DND-41 (cell line): ENCODE results near the gene P4HB.
A peak's percentile ranks its signal among the peaks of the same experiment; 100 is the strongest.

ENCODE experiments used
- ATAC-seq: fragments of 200-7000 bp; cut with Tn5 transposase; 3 replicates; pipeline ENCODE4 v1.9.1; 2021; ENCODE audit warnings: low read depth; ENCODE audit not compliant: insufficient read depth
- DNase-seq: peaks from one replicate; pipeline ENCODE4 v3.0.0-alpha.2; 2020
- H2AFZ ChIP-seq: 2 replicates; pipeline ENCODE4 v1.6.0; 2012; ENCODE audit warnings: low read depth, low read length
- H3K27ac ChIP-seq: 2 replicates; pipeline ENCODE4 v1.5.1; 2012; ENCODE audit warnings: low read length, inconsistent platforms
- H3K27me3 ChIP-seq: fragments of 200-600 bp; sonication (generic); 2 replicates; pipeline ENCODE4 v1.6.0; 2012; ENCODE audit warnings: low read length, mild to moderate bottlenecking, inconsistent platforms; ENCODE audit not compliant: insufficient read depth, poor library complexity
- H3K36me3 ChIP-seq: 2 replicates; pipeline ENCODE4 v1.5.1; 2012; ENCODE audit warnings: low read length, inconsistent platforms; ENCODE audit not compliant: insufficient read depth
- H3K4me1 ChIP-seq: 2 replicates; pipeline ENCODE4 v1.5.1; 2012; ENCODE audit warnings: mild to moderate bottlenecking, low read length; ENCODE audit not compliant: insufficient read depth
- H3K4me2 ChIP-seq: 2 replicates; pipeline ENCODE4 v1.6.0; 2012; ENCODE audit warnings: mild to moderate bottlenecking, moderate library complexity, low read length, inconsistent platforms; ENCODE audit not compliant: insufficient read depth
- H3K4me3 ChIP-seq, 2 experiments: fragments of 200-600 bp in 1 of 2; shearing (Covaris generic) in 1 of 2; 2 replicates each; pipeline ENCODE4 v1.5.1; 2012 to 2016; ENCODE audit warnings: inconsistent platforms in 2 of 2, low read length in 2 of 2, mild to moderate bottlenecking in 2 of 2, low read depth in 1 of 2, moderate library complexity in 1 of 2
- H3K79me2 ChIP-seq: 2 replicates; pipeline ENCODE4 v1.6.0; 2012; ENCODE audit warnings: low read length, inconsistent platforms; ENCODE audit not compliant: insufficient read depth
- H3K9ac ChIP-seq: 2 replicates; pipeline ENCODE4 v1.6.0; 2012; ENCODE audit warnings: low read depth, mild to moderate bottlenecking, inconsistent platforms, low read length, moderate library complexity
- H3K9me3 ChIP-seq: 2 replicates; pipeline ENCODE4 v1.5.1; 2012; ENCODE audit warnings: low read length, moderate library complexity, mild to moderate bottlenecking, inconsistent platforms; ENCODE audit not compliant: insufficient read depth, severe bottlenecking
- H4K20me1 ChIP-seq: 2 replicates; pipeline ENCODE4 v1.6.0; 2012; ENCODE audit warnings: low read length; ENCODE audit not compliant: insufficient read depth
- CTCF ChIP-seq: IDR thresholded peaks from 2 replicates; pipeline ENCODE4 v1.5.1; 2012; ENCODE audit warnings: borderline replicate concordance, low read length, moderate library complexity, mild to moderate bottlenecking; ENCODE audit not compliant: poor library complexity, severe bottlenecking; ENCODE audit errors: extremely low read depth
- EZH2 ChIP-seq: IDR thresholded peaks from 3 replicates; pipeline ENCODE4 v1.6.1; 2012; ENCODE audit warnings: borderline replicate concordance, low read depth, mild to moderate bottlenecking, moderate library complexity, low read length, inconsistent platforms; ENCODE audit not compliant: severe bottlenecking

Gene P4HB

GRCh38 chr17:81870981-81871386, 10.6 kb upstream of the P4HB start, which contains the start of gene ARHGDIA:
ARHGDIA (minus strand) TSS chr17:81871337; CDS start chr17:81869930, 1,407 bp downstream.
- H3K4me2 ChIP-seq: peak within 1 kb of the TSS; percentile 85
- DNase-seq (no peak), ATAC-seq (peak; percentile 42)
- H3K79me2 ChIP-seq: peaks cover 61% of the 10 kb centered on the region
- peak within 1 kb of the TSS; percentile 99 for H3K27ac ChIP-seq
- H4K20me1 ChIP-seq: peaks cover 46% of the 10 kb centered on the region
- H3K27me3 ChIP-seq: no peaks in the 10 kb centered on the region
- TF ChIP-seq EZH2: no peak
- no peak for TF ChIP-seq CTCF
- H3K4me3 ChIP-seq: peak within 1 kb of the TSS; percentile 74 to 92
- H3K36me3 ChIP-seq: peaks cover 43% of the 10 kb centered on the region
- H2AFZ ChIP-seq: peak within 1 kb of the TSS; percentile 89
- H3K4me1 ChIP-seq: peaks cover 36% of the 10 kb centered on the region
- peak within 1 kb of the TSS; percentile 99 for H3K9ac ChIP-seq
- H3K9me3 ChIP-seq: no peaks in the 10 kb centered on the region

- no peak overlapping the region; the same call in 1 of the 2 replicates for H2AFZ ChIP-seq
- peak overlapping the region; percentile 73 for H3K27ac ChIP-seq
- H3K4me1 ChIP-seq: peaks cover 36% of the 10 kb centered on the region
- H3K4me2 ChIP-seq: peak overlapping the region; percentile 85
- peaks cover 49% of the 10 kb centered on the region for H3K36me3 ChIP-seq
- peaks cover 52% of the 10 kb centered on the region for H4K20me1 ChIP-seq
- H3K4me3 ChIP-seq: peak overlapping the region; percentile 74 to 83
- DNase-seq (peak; percentile 62), ATAC-seq (peak; percentile 19)
- H3K9me3 ChIP-seq: no peaks in the 10 kb centered on the region
- H3K79me2 ChIP-seq: peaks cover 61% of the 10 kb centered on the region
- H3K27me3 ChIP-seq: no peaks in the 10 kb centered on the region
- TF ChIP-seq EZH2: no peak
- no peak for TF ChIP-seq CTCF
- peak overlapping the region; percentile 99 for H3K9ac ChIP-seq
Measured at GRCh38 chr17:81870131-81870980, 10.0 kb upstream of the P4HB start.

- ATAC-seq (no peak), DNase-seq (no peak)
- Histone ChIP-seq H3K79me2 (peaks cover 61% of the 10 kb centered on the region), H3K27ac (peak overlapping the region; percentile 73), H3K9me3 (no peaks in the 10 kb centered on the region), H3K27me3 (no peaks in the 10 kb centered on the region), H3K4me3 (peak overlapping the region; percentile 74 to 83; a peak in 3 of 4 replicates), H3K9ac (peak overlapping the region; percentile 99), H4K20me1 (peaks cover 55% of the 10 kb centered on the region), H3K4me2 (peak overlapping the region; percentile 85), H3K4me1 (peaks cover 36% of the 10 kb centered on the region), H3K36me3 (peaks cover 56% of the 10 kb centered on the region), H2AFZ (no peak overlapping the region)
- TF ChIP-seq CTCF (peak; percentile 62), EZH2 (no peak)
Measured at GRCh38 chr17:81869221-81870130, 9.1 kb upstream of the P4HB start.
